ENCODE results near the gene RNF213.

The RNF213 gene

DNA sequence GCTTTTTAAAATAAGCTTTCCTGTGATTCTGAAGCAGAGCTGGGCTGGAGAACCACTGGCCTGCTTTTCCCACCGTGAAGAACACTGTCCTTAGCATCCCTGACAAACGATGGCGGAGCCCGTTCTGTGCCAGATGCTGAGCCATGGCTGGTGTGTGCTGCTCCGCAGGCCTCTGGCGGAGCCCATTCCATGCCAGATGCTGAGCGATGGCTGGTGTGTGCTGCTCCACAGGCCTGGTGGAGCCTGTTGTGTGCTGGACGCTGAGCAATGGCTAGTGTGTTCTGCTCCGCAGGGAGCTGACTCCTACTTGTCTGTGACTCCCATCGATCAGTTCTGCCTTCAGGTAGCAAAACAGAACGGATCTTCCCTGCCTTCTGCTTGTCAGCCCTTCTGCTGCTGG lies 158.6 kb downstream of the RNF213 start:
- no peak for DNase-seq (ENCODE audit: low spot score)

DNA sequence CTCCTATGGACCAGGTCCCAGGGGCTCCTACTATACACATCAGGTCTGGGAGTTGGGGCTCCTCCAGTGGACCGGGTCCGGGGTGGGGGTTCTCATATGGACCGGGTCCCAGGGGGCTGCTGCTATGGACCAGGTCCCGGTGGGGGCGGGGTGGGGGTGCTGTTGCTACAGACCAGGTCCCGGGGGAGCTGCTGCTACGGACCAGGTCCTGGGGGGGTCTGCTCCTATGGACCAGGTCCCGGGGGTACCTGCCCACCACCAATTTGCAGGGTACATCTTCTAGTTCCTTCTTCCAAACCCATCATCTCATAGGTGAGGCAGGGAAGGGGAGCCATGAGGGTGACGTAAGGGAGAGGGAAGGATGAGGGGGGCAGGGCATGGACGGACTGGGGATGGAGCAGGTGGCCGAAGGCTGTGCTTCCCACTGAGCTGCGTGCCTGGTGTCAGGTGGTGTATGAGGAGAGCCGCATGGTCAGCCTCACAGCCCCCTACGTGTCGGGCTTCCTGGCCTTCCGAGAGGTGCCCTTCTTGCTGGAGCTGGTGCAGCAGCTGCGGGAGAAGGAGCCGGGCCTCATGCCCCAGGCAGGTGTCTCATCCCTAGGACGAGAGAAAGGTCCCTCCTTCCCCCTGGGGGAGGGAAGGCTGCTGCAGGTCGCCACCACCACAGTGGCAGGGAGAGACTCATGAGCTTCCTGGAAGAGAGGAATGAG lies 160.9 kb downstream of the RNF213 start:
- DNase-seq (ENCODE audit: low spot score), result no peak

DNA sequence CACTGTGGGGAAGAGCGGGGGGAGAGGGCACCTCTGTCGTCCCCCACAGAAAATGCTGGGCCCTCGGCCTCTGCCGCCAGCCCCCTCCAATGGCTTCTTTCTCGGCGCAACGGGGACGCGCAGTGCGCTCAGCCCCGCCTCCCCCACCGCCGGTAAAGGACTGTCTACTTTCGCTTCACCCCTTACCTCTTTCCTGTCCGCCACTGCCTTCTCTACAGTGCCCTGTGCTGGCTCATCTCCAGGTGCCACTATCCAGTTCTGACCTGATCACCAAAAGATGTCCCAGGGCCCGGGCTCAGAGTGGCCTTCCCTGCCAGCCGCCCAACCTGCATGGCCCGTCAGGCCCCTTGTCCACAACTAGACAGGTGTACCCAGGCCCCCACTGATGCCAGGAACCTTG lies 161.6 kb downstream of the RNF213 start:
- no peak for DNase-seq (ENCODE audit: low spot score)

DNA sequence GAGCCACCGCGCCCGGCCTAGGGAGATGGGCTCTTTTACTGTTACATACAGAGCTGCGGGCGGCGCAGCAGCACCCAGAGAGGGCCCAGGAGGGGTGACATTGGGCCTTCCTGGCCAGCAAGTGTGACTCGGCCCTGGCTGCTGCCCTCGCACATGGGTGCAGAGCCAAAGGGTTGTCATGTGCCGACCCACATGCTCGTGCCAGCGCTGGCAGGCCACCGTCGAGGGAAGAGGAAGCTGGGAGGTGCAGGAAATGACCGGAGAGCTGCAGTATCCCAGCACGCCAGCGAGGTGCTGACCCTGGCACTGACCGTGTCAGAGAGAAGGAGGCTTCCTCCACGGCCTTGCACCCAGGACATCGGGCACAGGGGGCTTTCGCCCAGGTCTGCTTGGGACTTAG lies 162.3 kb downstream of the RNF213 start:
- no peak for DNase-seq (ENCODE audit: low spot score)

DNA sequence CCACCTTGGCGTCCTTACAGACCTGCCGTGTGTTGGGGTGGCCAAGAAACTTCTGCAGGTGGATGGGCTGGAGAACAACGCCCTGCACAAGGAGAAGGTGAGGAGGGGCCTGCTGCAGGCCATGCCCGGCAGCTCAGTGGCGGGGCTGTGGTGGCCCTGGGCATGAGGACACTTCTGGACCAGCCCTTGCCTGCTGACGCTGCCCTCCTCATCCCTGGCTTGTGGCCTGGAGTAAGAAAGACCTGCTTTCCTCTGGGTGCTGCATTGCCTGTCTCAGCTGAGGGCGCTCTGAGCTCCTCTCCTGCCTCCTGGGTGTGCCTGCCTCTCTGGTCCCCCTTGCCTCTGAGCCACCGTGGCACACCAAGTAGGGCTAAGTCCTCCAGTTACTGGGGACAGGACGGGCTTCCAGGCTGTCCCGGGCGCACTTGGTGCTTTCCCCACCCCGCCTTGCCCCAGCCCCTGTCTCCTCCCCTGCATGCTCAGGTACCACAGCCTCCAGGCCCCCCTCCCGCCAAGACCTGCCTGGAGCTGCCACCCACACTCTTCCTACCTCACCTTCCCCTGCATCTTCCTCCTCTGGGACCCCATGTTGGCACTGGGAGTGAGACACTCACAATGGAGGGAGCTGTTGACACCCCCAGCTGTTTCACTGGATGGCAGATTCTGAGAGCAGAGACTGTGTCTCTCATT lies 163.0 kb downstream of the RNF213 start:
- no peak for DNase-seq (ENCODE audit: low spot score)

DNA sequence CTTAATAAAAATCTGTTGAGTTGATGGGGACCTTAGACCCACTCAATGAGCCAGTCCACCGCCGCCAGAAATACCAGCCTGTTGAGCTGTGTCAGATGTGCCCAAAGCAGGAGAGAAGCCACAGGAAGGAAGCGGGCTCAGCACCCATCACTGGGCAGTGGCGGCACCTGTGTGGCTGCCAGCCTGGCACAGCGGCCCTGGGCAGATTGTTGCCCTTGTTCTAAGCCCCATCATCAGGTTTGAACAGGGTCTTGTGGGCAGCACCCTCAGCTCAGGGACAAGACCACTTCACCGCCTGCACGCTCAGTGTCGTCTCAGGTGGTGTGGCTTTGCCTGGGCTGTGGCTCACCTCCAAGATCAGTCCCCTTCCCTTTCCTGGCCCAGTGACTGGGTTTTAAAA lies 163.6 kb downstream of the RNF213 start:
- DNase-seq (ENCODE audit: low spot score), result no peak

DNA sequence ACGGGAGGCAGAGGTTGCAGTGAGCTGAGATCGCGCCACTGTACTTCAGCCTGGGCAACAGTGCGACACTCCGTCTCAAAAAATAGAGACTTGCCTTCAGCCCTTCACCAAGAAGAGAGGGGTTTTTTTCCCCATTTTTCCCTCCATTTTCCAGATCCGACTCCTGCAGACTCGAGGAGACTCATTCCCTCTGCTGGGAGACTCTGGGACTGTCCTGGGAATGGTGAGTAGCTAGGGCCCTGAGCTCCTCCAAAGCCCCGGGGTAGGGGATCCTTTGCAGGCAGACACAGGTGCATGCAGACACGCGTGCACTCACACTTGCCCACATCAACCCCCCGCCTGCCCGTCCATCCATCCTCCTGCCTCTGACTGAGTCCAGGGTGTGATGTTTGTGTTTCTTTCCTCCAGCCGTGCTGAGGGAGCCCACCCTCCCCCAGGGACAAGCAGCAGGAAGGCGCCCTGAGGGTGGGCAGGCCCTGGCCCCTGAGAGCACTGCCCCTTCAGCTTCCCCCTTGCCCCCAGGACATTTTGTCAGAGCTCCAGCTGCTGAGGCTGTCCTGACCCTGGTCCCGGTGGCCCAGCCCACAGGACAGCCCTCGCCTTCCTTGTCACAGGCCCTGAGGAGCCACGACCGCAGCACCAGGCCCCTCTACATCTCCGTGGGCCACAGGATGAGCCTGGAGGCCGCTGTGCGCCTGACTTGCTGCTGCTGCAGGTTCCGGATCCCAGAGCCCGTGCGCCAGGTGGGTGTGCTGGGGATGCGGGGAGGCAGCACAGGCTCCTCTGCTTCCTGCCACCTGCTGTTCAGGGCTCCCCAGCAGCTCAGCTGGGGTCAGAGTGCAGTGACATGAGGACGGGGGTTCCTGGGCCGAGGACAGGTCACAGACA lies 164.5 kb downstream of the RNF213 start:
- DNase-seq (ENCODE audit: low spot score), result no peak

DNA sequence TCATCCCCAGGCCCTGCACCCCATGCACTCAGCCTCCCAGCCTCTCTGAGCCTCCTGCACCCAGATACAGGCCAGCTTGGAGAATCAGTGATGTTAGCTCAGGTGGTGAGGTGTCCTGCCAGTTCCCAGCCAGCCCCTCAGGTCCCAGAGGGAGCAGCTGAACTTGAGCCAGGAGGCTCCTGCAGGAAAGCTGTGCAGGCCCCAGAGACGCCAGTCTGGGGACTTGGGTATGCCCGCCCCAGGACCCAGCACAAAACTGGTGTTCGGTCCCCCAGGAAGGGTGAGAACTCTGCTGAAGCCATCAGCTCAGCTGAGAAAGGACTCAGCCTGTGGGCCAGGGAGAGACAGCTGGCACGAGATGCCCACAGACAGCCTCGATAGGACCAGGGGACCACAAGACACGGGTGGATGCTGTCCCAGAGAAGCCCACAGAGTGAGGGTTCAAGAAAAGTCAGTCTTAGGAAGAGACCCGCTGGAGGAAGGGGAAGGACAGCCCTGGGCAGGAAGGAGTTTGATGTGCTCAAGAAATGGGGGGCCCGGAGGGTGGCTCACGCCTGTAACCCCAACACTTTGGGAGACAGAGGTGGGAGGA lies 165.3 kb downstream of the RNF213 start:
- no peak for DNase-seq (ENCODE audit: low spot score)

DNA sequence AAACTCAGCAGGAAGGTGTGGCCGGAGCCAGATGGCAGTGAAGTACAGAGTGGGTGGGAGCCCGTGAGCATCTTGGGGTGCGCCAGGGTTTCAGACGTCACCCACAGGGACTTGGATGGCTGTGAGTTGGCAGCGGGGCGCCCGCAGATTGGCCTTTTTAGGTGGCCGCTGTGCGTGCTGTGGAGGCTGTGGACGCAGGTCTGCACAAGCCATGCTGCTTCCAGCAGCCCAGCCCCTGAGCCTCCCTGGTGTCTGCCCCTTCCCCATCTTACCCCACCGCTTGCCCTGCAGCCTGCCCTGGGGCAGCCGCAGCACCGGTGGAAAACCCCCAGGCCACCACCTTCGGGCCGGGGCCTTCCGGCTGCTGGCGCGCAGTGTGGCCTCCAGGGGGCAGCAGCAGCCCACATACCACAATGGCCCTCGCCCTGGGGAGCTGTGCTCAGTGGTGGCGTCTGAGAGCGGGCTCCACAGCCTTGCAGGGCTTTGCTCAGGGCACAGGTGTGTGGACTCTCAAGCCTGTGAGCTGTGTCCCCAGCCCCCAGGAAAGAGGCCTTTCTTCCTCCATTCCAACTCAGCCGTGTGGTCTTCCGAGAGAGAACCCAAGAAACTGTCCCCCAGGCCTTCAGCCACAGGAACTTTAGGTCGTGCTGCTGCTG lies 166.1 kb downstream of the RNF213 start:
- peak; percentile 95 for DNase-seq (ENCODE audit: low spot score)

DNA sequence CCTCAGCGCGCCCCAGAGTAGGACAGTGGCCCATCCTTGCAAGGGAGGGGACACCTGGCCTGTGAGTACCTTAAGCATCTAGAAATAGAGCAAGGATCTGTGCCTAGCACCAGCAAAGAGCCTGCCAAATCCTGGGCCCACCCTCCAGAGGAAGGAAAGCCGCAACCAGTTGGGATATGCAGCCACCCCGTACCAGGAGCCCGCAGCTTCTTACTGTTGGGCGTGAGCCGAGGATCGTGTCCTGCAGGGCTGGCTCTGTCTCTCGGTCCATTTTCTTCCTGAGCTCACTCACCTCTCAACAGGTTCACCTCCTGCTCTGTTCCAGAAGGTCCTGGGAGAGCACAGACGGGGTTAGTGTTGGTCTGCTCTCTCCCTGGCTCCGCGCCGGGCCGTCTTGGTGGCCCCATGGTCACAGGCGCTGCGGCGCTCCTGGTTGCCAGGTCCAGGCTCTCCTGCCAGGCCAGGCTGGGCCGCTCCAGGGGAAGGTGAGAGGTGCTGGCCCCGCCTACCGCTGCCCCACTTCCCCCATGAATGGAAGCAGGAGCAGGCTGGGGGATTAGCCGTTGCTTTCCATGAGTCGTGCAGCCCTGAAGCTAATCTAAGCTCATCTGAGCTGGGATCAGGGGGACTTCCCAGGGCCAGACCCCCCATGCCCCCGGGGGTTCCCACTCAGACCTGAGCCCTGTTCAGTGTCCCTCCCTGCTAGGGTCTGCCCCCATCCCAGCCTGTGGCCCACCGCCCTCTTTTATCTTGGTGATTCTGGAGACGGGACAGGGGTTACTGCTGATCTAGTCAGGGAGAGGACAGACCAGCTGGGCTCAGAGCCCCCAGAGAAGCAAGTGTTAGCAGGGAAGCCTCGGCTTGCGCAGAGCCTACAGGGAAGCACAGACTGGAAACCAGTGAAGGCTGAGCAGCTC lies 167.0 kb downstream of the RNF213 start:
- no peak for DNase-seq (ENCODE audit: low spot score)

DNA sequence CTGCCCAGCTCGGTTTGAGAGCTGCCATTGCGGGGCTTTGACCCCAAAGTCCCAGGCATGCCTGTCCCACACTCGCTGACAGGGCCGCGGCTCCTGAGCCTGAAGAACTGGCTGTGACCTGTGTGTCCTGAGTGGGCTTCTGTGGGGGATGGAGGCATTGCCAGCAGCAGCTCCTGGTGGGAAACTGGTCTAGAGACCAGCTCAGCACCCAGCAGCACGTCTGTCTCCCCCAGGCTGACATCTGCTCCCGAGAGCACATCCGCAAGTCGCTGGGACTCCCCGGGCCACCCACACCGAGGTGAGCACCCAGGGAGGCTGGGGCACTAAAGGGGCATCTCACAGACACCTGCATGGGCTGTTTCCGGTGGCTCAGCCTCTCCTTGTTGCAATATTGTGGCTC lies 167.7 kb downstream of the RNF213 start:
- no peak for DNase-seq (ENCODE audit: low spot score)

DNA sequence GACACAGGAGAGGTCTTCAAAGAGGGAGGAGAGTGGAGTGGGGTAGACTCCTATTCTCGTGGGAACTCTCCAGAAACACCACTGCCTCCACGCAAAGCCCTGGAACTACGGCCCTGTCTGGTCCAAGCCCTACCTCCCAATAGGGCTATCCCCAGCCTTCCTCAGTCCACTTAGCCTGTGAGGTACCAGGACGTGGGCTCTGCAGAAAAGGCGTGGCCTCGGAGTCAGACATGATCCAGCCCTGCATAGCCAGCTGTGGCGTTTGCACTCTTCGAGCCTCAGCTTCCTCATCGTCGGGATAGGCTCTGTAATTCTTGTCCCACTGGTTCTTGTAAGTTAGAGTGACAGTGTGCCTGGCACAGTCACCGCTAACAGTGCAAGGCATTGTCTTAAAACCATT lies 168.1 kb downstream of the RNF213 start:
- no peak for DNase-seq (ENCODE audit: low spot score)

DNA sequence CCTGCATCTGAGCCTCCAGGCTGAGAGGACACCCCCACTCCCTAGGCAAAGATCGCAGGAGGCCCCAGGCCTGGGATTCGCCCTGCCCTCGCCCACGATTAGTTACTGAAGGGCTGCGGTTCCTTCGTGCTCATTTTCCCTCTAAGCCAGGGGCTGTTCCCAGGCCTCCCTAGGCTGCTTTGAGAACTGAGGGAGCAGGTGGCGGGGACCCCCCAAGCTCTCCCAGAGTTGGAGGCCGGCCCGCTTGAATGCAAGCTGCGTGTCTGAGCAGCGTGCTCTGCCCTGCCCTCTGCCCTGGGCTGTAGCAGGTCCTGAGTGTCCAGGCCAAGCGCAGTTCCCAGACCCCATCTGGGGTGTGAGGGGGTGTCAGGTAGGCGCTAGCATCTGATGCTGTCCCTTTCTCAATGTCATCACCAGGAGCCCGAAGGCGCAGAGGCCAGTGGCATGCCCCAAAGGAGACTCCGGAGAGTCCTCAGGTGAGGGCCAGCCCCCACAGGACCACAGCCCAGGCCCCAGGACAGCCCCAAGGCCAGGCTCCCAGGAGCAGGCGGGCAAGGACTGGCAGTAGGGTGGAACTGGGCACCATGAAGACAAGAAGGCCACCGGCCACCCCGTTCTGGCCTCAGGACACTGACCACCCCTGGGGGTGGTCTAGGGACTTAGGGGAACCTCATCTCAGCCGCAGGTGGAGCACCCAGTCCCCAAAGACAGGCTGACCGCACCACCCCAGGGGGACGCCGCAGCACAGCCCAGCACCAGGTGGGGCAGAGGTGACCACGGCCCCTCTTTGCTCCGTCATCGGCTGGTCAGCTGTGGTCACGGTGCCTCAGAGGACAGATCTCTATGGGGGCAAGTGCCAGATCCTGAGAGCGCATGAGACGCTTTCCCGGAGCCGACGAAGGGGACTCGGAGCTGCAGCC lies 169.0 kb downstream of the RNF213 start:
- DNase-seq (ENCODE audit: low spot score), result no peak

DNA sequence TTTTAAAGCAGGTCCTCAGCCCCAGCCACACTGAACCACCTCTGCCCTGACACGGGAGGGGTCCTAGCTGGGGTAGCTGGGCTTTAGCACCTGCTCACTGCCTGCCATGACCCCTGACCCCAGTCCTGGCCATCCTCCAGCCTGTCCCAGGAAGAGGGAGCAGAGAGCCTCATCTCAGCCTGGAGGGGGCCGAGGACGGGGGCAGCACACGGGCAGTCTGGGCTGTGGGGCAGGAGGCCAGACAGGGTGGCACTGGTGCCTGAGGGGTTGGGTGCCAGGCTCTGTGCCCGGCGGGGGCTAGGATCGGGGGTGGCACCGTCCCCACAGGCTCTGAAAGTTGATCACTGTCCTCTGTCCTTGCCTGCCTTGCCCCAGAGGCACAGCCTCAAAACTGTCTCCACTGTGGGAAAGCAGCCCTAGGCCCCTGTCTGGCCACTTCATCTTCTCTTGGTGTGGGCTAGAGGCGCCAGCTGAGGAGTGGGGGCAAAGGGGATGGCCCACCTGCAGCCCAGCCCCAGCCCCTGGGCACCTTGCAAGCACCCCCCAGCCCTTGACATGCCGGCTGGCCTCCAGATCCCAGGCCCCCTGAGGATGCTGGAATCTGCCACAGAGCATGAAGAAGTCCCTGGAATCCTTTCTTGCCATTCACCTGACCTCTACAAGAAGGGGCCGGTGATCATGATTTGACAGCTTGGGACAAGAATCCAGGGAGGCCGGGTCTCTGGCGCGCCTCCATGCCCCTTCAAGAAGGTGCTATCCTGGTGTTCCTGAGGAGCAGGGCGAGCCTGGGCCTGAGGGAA lies 170.0 kb downstream of the RNF213 start:
- no peak for DNase-seq (ENCODE audit: low spot score)

DNA sequence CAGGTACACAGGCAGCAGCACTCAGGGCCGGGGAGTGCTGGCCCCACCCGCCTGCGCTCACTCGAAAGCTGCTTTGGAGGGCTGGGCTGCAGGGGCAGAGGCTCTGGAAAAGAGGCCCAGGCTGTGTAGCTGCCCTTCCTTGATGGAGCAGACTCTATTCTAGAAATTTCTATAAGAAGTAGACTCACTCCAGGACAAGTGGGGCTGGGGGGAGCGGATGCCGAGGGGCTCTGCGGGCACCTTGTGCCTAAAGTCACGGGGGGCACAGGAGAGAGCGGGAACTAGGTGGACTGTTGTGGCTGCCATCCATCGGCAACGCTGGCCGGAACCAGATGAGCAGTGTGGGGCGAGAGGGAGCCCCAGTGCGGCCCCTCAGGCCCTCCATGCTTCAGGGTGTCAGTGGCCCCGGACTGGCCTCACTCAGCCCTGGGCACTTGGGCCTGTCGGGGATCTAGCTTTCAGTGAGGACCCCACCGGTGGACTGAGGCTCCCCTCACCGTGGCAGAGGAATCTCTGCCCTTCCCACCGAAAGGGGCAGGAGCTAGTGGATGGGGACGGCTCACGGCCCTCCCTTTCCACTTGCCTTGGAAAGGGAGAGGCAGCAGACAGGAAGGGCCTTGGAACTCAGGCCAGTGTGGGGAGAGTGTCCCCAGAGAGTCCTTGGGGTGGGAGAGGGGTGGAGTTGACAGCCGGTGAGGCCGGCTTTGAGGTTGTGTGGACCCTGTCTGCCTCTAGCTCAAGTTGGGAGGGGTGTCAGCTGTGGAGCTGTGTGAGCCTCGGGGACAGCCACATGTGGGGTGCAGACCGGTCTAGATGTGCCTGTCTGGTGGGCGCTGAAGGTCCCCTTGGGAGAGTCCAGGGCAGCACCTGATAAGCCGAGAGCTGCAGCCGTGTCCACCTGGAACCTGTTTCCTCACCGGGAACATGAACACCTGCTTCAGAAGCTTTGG lies 170.9 kb downstream of the RNF213 start:
- DNase-seq (ENCODE audit: low spot score), result no peak

DNA sequence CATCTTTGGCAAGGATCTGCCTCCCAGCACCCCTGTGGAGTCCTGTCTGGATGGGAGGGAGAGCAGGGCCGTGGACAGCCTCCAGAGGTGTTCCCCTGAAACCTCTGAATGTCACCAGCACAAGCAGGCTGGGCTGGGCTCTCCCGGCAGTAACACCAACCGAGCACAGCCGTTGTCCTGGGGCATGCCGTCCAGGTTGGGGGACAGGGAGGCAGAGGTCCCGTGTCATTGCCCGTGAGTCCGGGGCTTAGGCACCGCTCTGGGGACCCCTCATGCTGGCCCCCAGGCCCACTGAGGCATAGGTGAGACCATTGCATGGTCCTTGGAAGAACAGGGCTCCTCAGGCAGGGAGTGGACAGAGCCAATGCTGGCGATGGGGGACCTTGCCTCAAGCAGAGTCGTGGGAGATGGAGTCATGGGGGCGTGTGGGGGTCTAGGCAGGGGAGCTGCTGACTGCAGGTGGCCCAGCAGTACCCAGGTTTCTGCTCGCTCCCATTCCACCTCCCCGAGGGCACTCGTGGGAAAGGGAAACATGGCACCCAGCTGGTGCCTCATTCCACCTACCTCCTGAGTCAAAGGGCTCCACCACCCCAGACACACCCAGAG lies 171.8 kb downstream of the RNF213 start:
- no peak for DNase-seq (ENCODE audit: low spot score)

DNA sequence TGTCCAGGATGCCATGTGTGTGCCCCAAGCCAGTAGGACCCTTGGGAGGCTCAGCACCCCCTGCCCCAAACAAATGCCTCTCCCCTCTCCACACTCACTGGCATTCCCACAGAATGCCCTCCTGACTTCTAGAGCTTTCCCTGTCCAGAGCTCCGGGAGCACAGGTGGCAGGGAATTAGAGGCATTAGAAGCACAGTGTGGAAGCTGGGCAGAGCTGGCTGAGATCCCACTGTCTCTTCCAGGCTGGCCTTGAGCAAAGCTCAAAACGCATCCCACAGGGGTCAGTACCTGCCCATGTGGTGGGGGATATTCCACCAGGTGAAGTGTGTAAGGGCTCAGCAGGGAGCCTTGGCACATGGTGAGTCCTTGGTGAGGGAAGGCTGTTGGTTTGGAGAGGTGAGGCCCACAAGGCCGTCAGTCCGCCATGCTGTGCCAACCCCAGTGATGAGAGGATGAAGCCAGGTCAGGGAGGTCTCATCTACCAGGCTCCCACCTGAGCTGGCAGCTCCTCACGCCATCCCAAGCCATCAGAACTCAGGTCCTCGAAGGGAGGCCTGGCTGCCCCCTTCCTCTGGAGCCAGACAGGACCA lies 172.4 kb downstream of the RNF213 start:
- no peak for DNase-seq (ENCODE audit: low spot score)

Measured in AG08396 (cell line).